Hematopoietic multipotent progenitor cell treated with erythropoietin and hydrocortisone succinate and interleukin-3 and kit ligand, for 6 days (in vitro differentiated cells): ENCODE measurements around the gene NOCT.
A peak's percentile ranks its signal among the peaks of the same experiment; 100 is the strongest.
"Not testable (repeated sequence)": the region's sequence is repeated elsewhere in the genome, so short reads cannot be mapped to it uniquely, and the experiment has no call there.

ENCODE experiments used
- DNase-seq: peaks from one replicate; pipeline ENCODE4 v3.0.0-alpha.2; 2015

Gene NOCT

DNA sequence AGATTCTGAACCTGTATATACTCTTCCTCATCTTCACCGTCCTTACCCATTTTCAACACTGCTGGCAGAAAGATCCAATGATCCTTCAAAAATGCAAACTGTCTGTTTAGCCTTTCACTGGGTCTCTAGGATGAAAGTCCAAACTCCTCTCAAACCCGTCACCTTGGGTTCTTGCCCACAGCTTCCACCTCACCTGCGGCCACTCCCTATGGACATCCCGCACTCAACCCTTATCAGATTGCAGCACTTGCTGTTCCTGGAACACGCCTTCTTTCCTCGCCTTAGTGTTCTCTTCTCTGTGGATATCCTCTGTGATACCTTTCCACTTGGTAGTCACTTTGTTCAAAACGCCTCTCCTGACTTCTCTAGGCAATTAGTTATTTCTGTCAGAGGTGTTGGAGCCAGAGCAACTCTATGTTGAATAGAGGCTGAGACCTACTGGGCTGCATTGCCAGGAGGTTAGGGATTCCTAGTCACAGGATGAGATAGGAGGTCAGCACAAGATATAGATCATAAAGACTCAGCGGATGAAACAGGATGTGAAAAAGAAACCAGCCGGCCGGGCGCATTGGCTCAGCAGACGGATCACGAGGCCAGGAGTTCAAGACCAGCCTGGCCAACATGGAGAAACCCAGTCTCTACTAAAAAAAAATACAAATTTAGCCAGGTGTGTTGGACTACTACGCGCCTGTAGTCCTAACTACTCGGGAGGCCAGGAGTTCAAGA lies 4.2 kb upstream of the NOCT start:
- no peak for DNase-seq

DNA sequence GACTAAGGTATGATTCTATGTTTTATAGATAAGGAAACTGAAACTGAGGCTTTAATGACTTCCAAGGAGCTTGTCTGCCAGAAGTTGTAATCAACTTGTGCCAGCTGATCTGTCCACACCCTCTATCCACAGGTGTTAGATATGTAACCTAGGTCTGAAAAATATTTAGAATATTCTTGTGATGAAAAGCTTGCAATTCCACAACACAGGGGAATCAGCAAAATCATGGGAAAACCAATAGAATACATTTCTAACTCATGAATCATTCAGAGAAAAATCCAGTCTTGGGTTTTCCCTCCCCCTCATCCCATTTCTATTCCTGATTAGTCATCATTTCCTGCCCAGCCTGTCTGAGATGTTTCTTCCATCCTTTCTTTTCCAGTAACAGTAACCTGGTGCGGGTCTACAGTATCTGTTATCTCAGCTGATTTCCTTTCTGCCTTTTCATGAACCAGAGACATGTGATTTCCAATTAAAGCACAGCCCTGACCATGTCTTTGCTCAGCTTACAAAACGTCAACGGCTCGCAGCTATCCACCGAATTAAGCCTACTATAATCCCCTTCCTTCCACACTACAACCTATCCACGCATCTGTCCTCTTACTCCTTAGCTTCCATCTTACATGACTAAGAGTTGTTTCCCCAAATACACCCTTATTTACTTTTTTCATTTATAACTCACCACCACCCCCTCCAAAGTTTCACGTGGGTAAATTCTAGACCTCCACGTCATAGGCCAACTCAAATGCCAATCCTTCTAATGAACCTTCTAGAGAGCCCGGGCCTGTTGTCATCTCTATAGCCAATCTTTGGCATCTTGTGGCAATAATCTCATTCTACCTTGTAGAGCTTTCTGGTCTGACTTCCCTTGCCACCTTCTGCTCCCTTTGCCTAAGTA lies 961 bp upstream of the NOCT start:
- peak; percentile 78 for DNase-seq

DNA sequence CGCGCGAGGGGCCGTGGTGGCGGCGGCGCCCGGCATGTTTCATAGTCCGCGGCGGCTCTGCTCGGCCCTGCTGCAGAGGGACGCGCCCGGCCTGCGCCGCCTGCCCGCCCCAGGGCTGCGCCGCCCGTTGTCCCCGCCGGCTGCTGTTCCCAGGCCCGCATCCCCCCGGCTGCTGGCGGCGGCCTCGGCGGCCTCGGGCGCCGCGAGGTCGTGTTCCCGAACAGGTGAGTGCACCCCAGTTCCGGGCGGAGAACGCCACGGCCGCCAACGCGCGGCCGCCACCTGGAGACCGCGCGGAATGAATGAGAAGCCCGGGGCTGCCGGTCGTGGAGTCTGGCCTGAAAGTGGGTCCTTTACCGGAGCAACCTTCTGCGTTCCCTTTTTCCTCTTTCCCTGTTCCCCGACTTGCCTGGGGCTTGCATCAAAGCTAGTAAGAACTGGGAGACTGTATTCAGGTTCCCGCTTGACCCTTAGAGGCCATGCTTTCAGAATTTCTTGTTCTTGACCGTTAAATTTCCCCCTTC lies 429 bp downstream of the NOCT start:
- DNase-seq, result peak; percentile 67

DNA sequence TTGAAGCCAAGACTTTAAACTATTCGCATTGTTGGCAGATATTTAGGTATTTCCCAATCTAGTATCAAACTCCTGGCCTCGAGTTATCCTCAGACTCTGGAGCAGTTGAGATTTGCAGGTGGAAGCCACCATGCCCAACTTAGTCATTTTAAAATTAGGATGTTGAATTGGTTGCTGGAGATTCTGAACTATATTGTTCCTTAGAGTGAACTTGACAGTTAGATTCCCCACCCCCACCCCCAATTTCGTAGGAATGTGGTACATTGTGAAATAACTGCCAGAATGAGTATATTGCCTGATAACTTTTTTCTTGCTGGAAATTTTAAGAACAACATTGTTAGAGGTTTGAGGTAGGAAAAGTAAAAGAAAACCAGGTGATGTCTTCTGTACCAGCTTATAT lies 2.3 kb downstream of the NOCT start:
- peak; percentile 28 for DNase-seq

DNA sequence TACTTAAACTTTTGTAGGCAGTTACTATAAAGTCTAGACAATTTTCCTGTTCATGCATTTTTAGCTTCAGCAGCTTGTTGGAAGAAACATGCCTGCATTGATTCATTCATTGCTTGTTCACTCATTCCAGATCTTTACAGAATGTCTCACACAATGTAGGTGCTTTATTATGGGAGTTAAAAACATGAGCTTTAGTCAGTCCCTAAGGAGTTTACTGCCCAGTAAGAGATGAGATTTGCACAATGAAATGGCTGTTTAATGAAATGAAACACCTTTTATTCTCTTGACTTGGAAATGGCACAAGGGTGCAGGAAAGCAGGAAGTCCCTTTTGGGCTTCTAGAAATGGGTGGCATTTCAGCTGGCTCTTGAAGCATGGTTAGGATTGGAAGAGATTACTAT lies 2.9 kb downstream of the NOCT start:
- DNase-seq, result no peak

DNA sequence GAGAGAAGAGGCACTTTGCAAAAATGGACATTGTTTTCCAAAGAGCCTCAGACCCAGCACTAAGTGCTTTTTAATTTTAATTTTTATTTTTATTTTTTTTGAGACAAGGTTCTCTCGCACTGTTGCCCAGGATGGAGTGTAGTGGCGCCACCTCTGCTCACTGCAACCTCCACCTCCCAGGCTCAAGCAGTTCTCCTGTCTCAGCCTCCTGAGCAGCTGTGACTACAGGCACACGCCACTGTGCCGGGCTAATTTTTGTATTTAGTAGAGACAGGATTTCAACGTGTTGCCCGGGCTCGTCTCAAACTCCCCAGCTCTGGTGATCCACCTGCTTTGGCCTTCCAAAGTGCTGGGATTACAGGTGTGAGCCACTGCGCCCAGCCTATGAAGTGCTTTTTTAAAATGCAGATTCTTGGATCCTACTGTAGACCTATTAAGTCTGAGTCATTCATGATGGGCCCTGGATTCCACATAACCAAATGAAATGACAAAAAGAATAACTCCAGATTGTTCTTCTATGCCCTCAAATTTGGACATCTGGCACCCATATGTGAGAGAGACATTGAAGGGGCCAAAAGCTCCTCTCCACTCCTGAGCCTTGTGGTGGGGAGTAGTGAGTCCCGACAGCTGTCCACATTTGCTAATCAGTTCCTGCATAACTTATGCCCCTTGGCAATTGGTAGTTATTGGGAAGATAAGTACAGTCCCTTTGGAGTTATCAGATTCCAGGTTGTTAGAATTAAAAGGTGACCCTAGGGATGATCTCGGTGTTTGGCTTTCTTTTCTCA lies 3.6 kb downstream of the NOCT start:
- DNase-seq, result no peak

DNA sequence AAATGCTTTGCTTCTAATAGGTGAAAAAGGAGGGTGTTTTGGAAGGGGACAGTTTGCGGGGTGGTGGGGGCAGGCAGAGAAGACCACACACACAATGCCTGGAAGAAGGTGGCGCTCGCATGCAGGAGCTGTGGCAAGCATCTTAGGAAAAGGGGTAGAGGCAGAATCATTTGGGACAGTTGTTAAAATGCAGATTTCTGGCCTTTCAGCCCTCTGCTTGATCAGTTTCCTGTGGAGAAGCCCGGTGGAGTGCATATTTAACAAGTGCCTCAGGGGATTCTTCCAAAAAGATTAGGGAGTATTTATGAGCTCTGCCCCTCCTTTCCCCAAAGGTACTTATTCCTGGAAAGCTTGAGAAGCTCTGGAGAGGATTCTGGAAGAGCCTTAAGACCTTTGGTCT lies 4.8 kb downstream of the NOCT start:
- no peak for DNase-seq

DNA sequence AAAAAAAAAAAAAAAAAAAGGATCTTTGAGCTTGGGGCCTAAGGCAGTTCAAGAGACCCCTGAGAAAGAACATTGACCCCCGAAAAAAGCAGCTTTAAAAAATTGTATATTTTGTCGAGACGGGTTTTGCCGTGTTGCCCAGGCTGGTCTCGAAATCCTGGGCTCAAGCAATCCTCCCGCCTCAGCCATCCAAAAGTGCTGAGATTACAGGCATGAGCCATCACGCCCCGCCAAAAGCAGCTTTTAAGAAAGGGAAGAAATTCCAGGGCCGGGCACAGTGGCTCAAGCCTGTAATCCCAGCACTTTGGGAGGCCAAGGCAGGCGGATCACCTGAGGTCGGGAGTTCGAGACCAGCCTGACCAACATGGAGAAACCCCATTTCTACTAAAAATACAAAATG lies 5.5 kb downstream of the NOCT start:
- not testable (repeated sequence) for DNase-seq

DNA sequence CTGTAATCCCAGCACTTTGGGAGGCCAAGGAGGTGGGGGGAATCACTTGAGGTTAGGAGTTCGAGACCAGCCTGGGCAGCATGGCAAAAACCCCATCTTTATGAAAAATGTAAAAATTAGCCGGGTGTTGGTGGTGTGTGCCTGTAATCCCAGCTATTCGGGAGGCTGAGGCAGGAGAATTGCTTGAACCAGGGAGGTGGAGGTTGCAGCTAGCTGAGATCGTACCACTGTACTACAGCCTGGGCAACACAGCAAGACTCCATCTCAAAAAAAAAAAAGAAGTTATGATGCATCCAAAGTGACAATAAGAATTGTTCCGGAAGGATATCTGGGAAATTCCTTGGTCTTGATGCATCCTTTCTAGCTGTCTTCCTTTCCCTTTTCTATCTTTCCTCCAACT lies 7.3 kb downstream of the NOCT start:
- no peak for DNase-seq

DNA sequence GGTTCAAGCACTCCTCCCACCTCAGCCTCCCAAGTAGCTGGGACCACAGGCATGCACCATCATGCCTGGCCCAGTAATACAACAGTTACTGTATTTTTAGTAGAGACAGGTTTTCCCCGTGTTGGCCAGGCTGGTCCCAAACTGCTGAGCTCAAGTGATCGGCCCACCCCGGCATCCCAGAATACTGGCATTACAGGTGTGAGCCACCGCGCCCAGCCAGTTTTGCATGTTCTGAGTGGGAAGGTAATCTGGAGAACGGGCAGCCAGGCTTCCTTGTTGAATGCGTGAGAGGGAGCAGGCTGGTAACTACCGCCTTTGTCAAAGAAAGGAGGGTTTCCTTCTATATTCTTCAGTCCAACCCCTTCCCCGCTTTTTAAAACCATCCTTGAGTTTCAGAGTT lies 9.1 kb downstream of the NOCT start:
- no peak for DNase-seq

DNA sequence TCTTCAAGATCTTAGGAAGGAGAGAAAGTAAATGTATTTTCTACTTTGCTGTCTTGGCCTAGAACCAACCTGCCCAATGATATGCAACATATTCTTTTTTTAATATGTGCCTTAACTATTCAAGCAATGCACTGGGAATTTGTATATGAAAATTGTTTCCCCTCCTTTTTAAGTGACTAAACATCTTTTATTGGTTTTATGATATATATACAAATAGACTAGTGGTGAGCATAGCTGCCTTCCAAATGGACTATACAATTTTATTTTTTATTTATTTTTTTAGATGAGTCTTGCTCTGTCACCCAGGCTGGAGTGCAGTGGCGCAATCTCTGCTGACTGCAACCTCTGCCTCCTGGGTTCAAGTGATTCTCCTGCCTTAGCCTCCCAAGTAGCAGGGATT lies 10.3 kb downstream of the NOCT start:
- DNase-seq, result no peak

DNA sequence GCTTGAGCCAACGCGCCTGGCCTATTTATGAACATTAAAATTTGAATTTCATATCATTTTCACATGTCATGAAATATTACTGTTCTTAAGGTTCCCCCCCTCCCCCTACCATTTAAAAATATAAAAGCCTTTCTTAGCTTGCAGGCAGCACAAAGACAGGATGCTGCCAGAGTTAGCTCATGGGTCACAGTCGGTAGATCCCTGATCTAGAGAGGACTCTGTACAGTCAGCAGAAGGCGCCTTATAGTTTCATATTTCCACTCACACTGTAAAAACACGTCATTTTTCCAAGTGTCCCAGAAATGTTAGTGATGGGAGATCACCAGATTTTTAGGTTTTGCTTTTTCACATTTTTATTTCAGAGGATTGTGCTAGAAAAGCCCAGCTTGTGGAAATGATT lies 12.2 kb downstream of the NOCT start:
- DNase-seq, result no peak

DNA sequence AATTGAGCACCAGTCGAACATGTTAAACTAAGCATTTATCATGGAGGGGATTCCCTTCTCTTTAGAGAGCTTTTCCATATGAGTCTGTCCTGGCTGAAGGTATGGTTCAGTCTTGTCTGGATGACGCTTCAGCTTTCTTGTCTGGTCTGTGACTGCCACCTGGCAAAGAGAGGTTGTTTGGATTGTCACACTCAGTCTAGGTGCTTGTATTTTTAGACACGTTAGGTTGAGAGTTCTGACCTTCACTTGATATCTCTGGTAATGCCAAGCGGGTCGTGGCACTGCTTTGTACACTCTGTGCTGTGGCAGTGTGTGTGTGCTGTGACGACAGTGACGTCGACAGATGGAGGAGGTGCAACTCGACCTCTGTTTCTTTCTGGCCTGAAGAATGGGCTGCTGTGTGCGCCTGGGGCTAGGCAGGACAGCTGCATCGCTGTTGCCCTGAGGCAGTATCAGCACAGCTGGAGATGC lies 12.6 kb downstream of the NOCT start:
- DNase-seq, result no peak

DNA sequence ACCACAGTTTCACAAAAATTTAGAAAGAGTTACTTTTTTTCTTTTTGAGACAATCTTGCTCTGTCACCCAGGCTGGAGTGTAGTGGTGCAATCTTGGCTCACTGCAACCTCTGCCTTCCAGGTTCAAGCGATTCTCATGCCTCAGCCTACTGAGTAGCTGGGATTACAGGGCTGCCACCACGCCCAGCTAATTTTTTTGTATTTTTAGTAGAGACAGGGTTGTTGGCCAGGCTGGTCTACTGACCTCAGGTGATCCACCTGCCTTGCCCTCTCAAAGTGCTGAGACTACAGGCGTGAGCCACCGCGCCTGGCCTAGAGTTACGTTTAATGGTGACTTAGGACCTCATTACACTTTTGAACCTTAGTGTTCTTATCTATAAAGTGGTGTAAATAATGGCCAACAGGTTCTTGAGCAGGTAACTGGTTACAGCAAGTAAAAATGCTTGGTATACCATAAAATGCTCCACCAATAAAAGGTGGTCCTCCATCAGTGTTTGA lies 14.3 kb downstream of the NOCT start:
- DNase-seq, result not testable (repeated sequence)

DNA sequence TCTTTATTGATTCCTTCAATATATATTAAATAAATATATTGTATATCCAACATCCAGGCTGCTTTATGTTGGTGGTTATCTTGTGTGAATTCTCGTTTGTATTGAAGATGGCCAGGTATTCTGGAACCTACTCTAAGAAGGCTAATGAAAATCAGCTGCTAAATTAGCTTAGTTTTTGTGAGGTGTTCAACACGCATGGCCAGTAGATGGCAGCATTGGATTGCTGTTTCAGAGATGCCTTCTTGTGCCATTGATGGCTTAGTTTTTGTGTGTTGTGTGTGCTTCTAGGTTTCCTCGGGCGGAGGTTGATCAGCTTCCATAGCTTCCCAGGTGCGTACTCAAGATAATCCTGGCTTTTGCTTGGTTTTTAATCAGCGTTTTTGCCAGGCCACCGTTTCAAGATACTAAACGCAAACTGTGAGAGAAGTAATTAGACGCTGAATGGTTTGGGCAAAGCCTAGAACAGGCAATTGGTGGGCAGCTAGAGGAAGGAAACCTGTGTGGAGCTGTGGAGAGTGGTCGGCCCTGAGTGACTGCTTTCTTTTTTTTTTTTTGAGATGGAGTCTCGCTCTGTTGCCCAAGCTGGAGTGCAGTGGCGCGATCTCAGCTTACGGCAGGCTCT lies 15.1 kb downstream of the NOCT start:
- DNase-seq, result peak; percentile 94

DNA sequence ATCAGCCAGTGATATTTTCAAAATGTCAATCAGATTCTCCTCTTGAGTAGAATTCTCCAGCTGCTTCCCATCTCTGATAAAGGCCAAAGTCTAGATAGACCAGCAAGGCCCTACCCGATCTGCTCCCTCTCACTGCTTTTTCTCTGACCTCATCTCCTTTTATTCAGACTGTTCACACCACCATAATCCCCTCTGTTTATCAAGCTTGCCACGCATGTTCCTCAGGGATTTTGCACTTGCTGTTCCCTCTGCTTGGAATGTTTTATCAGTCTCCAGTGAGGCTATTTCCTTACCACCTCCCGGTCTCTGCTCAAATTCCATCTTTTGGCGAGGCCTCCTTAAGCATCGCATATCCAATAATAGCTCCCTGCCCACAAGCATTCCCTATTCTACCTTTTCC lies 20.1 kb downstream of the NOCT start:
- no peak for DNase-seq

DNA sequence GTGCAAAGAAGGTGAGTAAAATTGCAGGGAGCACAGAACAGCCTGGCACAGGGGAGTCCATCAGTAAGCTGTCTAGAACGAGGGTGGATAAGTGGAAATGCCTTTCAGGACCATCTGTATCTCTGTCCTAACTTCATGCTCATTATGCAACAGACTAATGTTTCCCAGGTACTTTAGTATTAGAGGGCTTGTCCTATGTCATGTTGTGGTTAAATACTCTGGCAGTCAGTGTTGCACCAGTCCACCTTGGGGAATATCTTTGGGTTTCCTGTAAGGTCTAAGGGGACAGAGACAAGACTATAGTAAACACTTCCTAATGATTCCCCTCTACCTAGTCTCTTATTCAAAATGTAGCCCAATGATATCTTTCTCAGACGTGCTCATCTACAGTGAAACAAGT lies 21.3 kb downstream of the NOCT start:
- DNase-seq, result no peak

DNA sequence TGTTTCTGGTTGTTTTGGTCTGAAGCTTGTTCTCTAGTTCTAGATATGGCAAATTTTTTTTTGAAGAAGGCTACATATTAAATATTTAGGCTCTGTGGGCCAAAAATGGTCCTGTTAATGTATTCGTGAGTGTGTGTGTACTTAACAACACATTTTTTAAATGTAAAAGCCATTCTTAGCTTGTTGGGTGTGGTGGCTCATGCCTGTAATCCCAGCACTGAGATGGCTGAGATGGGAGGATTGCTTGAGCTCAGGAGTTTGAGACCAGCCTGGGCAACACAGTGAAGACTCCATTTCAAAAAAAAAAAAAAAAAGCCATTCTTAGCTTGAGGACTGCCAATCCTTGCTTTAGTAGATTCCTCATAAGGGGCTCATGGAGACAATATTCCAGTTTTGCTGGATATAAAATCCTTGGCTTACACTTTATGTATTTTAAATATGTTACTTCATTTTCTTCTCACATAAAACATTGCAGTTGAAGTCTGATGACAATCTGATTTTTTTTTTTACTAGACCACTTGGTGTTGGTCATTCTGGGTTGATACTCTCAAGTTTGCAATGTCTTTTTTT lies 23.4 kb downstream of the NOCT start:
- DNase-seq, result no peak

DNA sequence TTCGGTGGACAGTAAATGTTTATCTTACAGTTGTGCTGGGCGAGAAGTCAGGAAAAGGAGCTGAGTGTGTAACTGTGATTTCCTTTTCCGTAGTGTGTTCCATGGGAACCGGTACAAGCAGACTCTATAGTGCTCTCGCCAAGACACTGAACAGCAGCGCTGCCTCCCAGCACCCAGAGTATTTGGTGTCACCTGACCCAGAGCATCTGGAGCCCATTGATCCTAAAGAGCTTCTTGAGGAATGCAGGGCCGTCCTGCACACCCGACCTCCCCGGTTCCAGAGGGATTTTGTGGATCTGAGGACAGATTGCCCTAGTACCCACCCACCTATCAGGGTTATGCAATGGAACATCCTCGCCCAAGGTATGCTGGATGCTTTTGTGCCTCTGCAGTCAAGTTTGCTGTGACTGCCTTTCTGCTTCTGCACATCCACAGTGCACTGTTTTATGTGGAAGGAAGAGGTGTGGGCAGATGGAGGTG lies 27.4 kb downstream of the NOCT start:
- no peak for DNase-seq

DNA sequence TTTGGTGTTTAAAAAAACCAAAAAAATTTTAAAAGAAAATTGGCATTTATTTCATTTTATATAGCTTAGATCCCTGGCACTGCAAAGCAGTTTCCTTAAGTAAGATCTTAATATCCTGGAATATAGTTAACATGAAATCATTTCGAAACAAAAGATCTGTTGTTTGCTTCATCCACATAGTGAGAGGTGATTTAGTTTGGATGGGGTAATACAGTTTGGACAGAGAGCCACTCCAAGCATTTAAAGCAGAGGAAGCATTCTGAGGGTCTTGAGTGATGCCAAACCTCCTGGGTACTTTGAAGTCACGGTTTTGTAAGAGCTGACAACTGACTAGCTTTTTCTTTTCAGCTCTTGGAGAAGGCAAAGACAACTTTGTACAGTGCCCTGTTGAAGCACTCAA lies 28.7 kb downstream of the NOCT start:
- DNase-seq, result no peak

DNA sequence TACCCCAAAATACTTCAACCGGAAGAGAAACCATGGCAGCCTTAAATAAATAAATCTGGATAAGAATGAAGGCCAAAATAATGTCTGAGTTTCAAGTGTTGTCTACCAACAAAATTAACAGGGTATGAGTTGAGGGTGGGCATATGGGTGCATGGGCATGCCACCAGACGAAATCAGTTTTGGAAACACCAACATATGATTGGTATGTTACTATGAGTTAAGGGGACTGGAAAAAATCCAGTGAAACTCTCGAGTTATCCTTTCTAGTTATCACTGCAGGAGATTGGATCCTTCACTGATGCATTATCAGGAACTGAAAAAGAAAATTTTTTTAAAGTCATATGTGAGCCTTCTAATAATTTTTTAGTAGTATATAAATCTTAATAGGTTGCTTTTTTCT lies 32.4 kb downstream of the NOCT start:
- no peak for DNase-seq

DNA sequence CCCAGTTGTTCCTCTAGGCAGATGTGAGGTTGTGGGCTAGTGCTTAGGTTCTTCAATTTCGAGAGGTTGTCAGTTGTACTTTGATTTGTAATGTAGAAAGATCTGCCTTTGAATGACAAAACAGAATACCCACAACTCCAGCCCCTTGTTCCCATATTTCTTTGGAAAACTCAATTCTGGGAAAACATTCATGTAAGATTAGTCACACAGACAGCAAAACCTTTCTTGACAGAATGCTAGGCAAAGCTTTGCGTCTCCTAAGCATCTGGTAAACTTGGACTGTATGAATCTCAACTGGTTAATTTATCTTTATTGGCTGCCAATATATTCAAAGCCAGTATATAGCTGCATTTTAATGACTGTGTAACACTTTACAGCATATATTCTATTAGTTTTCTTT lies 34.9 kb downstream of the NOCT start:
- no peak for DNase-seq
